Measurements from ENCODE around the gene USP44.
"Not testable (repeated sequence)": the region's sequence is repeated elsewhere in the genome, so short reads cannot be mapped to it uniquely, and the experiment has no call there.

Gene USP44

GRCh38 chr12:95505039-95505438 lies 46.2 kb downstream of the USP44 start:
- no peak for DNase-seq

- no peak for DNase-seq
These were observed 47.1 kb downstream of the USP44 start for GRCh38 chr12:95504140-95504539.

GRCh38 chr12:95499772-95500171 lies 51.5 kb downstream of the USP44 start:
- DNase-seq, result no peak

DNA sequence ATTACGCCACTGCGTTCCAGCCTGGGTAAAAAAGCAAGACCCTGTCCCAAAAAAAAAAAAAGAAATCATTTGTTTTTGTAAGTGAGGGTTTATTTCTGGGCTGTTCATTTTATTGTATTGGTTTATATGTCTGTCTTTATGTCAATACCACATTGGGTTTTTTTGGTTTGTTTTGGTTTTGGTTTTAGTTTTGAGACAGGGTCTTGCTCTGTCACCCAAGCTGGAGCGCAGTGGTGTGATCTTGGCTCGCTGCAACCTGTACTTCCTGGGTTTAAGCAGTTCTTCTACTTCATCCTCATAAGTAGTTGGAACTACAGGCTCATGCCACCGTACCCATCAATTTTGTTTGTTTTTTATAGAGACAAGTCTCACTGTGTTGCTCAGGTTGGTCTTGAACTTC lies 52.3 kb downstream of the USP44 start:
- no peak for DNase-seq

- DNase-seq, result no peak
These were observed 54.2 kb downstream of the USP44 start for GRCh38 chr12:95497031-95497430.

GRCh38 chr12:95495433-95495832 lies 55.8 kb downstream of the USP44 start:
- DNase-seq, result no peak

- DNase-seq, result no peak
These were observed 56.4 kb downstream of the USP44 start for GRCh38 chr12:95494888-95495287.

DNA sequence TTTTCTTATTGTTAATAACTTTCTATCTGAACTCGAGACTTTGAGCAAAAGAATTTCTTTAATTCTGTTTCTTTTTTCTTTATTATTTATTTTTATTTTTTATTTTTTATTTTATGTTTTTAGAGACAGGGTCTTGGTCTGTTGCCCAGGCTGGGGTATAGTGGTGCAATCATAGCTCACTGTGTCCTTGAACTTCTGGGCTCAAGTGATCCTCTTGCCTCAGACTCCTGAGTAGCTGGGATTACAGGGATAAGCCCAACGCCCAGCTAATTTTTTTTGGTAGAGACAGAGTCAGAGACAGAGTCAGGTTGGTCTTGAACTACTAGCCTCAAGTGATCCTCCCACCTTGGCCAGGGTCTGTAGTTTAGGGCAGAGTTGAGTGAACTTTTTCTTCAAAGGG lies 58.8 kb downstream of the USP44 start:
- DNase-seq, result no peak

- no peak for DNase-seq
These were observed 64.3 kb downstream of the USP44 start for GRCh38 chr12:95487024-95487423.

DNA sequence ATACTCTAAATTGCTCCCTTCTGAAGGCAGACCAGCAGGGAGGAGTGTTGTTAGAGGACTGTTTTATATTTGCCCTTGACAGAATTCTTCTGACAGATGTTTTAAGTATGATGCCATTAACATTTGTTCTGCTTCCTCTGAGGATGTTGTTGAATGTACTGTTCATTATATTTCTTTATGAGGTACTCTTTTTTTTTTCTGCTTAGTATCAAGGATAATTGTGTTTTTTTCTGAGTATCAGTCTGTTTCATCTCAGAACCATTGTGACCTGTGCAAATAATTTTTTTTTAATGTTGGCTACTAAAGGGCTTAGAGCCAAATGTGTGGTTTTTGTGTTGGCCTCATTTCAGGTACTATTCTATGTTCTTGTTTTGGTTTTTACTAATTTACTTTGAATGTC lies 66.8 kb downstream of the USP44 start:
- DNase-seq, result no peak

DNA sequence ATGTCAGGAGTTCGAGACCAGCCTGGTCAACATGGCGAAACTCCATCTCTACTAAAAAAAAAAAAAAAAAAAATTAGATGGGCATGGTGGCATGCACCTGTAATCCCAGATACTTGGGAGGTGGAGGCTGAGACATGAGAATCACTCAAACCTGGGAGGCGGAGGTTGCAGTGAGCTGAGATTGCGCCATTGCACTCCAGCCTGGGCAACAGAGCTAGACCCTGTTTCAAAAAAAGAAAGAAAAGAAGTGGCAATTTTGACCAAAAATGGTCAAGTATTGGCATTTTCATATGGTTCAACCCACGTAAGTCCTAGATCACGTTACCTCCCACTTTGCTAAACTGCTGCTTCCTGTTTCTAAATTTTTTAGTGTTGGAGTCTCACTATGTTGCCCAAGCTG lies 68.7 kb downstream of the USP44 start:
- not testable (repeated sequence) for DNase-seq

DNA sequence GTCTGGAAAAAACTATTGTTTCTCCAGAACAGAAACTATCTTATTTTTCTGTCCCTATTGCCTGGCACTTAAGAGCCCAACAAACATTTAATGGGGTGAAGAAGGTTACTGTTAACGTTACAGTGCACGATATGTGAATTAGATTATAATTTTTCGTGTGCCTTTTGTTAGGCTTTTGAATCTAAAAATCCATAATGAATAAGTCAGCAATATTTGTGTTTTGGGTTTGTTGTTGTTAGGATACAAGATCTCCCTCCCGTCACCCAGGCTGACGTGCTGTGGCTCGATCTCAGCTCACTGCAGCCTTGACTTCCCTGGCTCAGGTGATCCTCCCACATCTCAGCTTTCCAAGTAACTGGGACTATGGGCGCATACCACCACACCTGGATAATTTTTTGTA lies 69.4 kb downstream of the USP44 start:
- DNase-seq, result no peak

DNA sequence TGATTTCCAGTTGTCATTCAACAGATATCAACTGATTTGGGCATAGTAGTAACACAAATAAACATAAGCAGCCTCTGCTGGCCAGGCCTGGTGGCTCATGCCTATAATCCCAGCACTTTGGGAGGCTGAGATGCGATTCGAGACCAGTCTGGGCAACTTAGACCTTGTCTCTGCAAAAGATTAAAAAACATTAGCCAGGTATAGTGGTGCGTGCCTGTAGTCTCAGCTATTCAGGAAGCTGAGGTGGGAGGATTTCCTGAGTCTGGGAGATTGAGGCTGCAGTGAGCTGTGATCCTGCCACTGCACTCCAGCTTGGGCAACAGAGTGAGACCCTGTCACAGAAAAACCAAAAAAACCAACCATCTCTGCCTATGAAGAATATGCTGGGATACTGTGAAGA lies 70.2 kb downstream of the USP44 start:
- DNase-seq, result no peak

DNA sequence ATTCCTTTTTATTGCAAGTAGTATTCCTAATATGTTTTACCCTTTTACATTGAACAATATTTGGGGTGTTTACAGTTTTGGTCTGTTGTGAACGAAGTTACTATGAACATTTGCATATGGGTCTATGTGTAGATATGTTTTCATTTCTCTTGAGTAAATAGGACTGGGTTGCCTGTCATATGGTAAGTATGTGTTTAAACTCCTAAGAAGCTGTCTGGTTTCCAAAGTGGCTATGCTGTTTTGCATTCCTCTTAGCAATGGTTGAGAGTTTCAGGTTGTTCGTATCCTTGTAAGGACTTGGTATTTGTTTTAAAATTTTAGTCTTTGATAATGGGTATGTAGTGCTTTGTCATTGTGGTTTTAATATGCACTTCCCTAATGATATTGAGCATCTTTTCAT lies 71.0 kb downstream of the USP44 start:
- DNase-seq, result no peak

GRCh38 chr12:95474660-95474958 lies 76.7 kb downstream of the USP44 start:
- DNase-seq, result no peak

GRCh38 chr12:95473884-95474659 lies 77.2 kb downstream of the USP44 start, which contains the start of gene METAP2:
METAP2 (plus strand) TSS chr12:95474152; CDS start chr12:95474180, 28 bp downstream.
- DNase-seq, result peak; percentile 90

GRCh38 chr12:95473231-95473883 lies 77.9 kb downstream of the USP44 start:
- peak; percentile 70 for DNase-seq

GRCh38 chr12:95470300-95470699 lies 81.0 kb downstream of the USP44 start:
- no peak for DNase-seq
